Ascending aorta (tissue), 2 donors: ENCODE data around the gene DDX11. TPM values are rescaled to one million over a fixed set of nuclear protein-coding genes. Genes with fewer than 3 reads are reported as not detected.

Experiments
- DNase-seq, 2 donors: peaks; one replicate each; pipeline ENCODE4 v3.0.0-alpha.2; 2019; ENCODE audit warnings: low spot score in 2 of 2
- H3K27ac ChIP-seq, 2 donors: fragments of 200-600 bp; sonication (generic); one replicate each; pipeline ENCODE4 v1.5.1; 2016 to 2017; ENCODE audit warnings: mild to moderate bottlenecking in 1 of 2
- H3K27me3 ChIP-seq: fragments of 200-600 bp; sonication (generic); one replicate; pipeline ENCODE4 v1.5.1; 2017
- H3K36me3 ChIP-seq, 2 donors: fragments of 200-600 bp; sonication (generic); one replicate each; pipeline ENCODE4 v1.5.1; 2016
- H3K4me1 ChIP-seq, 2 donors: fragments of 200-600 bp; sonication (generic); one replicate each; pipeline ENCODE4 v1.5.1; 2016 to 2017; ENCODE audit warnings: mild to moderate bottlenecking in 1 of 2
- H3K4me3 ChIP-seq, 2 donors: fragments of 200-600 bp; sonication (generic); one replicate each; pipeline ENCODE4 v1.5.1; 2016 to 2017; ENCODE audit warnings: mild to moderate bottlenecking in 1 of 2
- H3K9me3 ChIP-seq, 2 donors: fragments of 200-600 bp; sonication (generic); one replicate each; pipeline ENCODE4 v1.5.1; 2016
- intact Hi-C: fragments of 100-400 bp; cut with DNase I; formaldehyde crosslinking; loops from one replicate; pipeline ENCODE4 v1.15.1; 2023
- total RNA-seq: library from RNA; depleted of rRNA; stranded (reverse); fragments of >200 nt; gene quantifications from one replicate; pipeline ENCODE4 v1.1.0, GENCODE V29; 2016
- TF ChIP-seq, protein P1 (sequence below), 3 experiments: fragments of 200-600 bp in 2 of 3; fragments of 450-650 bp in 1 of 3; sonication (generic) in 2 of 3; IDR thresholded peaks; one replicate each; pipeline ENCODE4 v1.5.1; 2016 to 2019; ENCODE audit warnings: antibody characterized with exemption in 3 of 3, mild to moderate bottlenecking in 1 of 3, moderate library complexity in 1 of 3

The DDX11 gene
- total RNA-seq, 1 donor from 2014 or later, result 27.9 TPM

DNA sequence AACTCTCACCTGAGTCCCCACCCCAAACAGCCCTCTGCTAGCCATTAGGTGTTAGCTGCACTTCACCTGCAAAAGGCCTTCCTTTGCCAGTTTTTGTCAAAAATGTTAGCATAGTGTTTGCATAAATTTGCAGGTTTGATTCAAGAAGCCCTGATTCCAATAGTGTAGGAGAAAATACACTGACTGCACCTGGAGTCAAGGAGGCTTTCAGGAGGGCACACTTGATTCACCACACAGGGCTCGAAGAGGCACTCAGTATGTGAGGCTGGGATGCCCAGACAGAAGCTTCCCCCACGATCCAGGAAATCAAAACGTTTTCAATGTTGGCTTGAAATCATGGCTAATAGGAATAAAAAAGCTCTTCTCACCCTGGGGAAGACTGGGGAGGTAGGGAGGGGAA, 40.5 kb upstream of the DDX11 start:
- DNase-seq, result no peak
- Histone ChIP-seq H3K4me3 (no peak overlapping the region), H3K27ac (no peak overlapping the region), H3K4me1 (no peaks in the 10 kb centered on the region), H3K36me3 (no peaks in the 10 kb centered on the region), H3K27me3 (no peaks in the 10 kb centered on the region), H3K9me3 (no peaks in the 10 kb centered on the region)
- TF ChIP-seq, protein P1, sequence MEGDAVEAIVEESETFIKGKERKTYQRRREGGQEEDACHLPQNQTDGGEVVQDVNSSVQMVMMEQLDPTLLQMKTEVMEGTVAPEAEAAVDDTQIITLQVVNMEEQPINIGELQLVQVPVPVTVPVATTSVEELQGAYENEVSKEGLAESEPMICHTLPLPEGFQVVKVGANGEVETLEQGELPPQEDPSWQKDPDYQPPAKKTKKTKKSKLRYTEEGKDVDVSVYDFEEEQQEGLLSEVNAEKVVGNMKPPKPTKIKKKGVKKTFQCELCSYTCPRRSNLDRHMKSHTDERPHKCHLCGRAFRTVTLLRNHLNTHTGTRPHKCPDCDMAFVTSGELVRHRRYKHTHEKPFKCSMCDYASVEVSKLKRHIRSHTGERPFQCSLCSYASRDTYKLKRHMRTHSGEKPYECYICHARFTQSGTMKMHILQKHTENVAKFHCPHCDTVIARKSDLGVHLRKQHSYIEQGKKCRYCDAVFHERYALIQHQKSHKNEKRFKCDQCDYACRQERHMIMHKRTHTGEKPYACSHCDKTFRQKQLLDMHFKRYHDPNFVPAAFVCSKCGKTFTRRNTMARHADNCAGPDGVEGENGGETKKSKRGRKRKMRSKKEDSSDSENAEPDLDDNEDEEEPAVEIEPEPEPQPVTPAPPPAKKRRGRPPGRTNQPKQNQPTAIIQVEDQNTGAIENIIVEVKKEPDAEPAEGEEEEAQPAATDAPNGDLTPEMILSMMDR (IDR thresholded peaks at IDR 0.05), result no peak
- intact Hi-C loops, result no loop called here

DNA sequence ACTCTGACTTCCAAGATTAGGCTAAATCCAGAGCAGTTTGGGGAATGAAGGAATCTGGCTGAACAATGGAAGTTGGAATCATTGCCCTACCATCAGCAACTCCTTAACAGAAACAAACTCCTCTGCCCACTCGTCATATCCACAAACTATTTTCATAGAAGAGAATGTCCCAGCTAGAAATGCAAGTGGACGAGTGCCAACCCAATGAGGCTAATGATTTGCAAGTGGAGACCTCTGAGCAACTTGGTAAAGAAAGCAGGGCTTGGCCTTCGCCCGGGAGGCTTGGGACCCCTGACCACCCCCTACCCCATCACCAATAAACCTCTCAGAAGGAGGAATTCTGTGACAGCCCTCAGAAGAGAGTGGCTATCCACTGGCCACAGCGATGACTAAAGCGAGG, 40.0 kb upstream of the DDX11 start:
- no peaks in the 10 kb centered on the region for H3K9me3 ChIP-seq
- intact Hi-C loops, result no loop called here
- no peaks in the 10 kb centered on the region for H3K36me3 ChIP-seq
- no peak for DNase-seq
- H3K4me3 ChIP-seq, result no peak overlapping the region
- TF ChIP-seq, protein P1 (IDR thresholded peaks at IDR 0.05), result no peak
- no peak overlapping the region for H3K27ac ChIP-seq
- no peaks in the 10 kb centered on the region for H3K27me3 ChIP-seq
- no peaks in the 10 kb centered on the region for H3K4me1 ChIP-seq

DNA sequence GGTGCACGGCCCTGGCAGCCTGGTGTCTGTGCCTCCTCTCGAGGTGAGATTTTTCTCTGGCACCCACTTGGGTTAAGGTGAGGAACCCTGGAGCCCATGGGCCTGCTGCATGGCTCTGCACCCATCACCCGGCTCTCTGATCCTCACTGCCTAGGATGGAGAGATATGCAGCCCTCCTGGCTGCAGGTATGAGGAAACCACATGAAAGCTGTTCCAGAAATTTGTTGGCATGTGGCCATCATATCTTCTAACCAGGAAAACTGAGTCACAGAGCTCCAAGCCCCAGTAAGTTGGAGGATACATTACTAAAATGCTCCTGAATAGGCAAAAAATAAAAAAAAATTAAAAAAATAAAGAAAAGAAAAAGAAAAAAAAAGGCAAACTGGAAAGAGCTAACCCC, 39.3 kb upstream of the DDX11 start:
- no peaks in the 10 kb centered on the region for H3K27me3 ChIP-seq
- H3K4me1 ChIP-seq, result no peaks in the 10 kb centered on the region
- no peak for DNase-seq
- TF ChIP-seq, protein P1 (IDR thresholded peaks at IDR 0.05), result no peak
- no peaks in the 10 kb centered on the region for H3K9me3 ChIP-seq
- intact Hi-C loops, result no loop called here
- no peak overlapping the region for H3K27ac ChIP-seq
- no peaks in the 10 kb centered on the region for H3K36me3 ChIP-seq
- no peak overlapping the region for H3K4me3 ChIP-seq

DNA sequence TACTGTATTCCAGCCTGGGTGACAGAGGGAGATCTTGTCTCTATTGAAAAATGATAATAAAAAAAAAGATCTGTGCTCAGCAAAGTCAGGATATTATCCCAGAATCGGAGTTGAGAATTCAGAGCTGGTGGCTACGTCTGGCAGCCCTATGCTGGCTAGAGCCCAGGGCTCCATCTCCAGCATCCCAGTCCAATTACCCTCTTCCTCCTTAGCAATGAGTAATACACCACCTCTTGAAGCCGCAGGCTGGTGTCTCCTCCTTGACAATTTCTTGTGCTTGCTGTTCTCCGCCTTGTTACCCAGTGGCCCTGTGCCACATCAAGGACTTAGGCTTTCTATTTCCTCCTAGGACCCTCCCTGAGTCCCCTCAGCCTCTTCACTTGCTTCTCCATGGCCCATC, 38.4 kb upstream of the DDX11 start:
- Histone ChIP-seq H3K9me3 (no peaks in the 10 kb centered on the region), H3K4me3 (no peak overlapping the region), H3K36me3 (no peaks in the 10 kb centered on the region), H3K27me3 (no peaks in the 10 kb centered on the region), H3K4me1 (no peaks in the 10 kb centered on the region), H3K27ac (no peak overlapping the region)
- TF ChIP-seq, protein P1 (IDR thresholded peaks at IDR 0.05), result no peak
- intact Hi-C loops, result no loop called here
- DNase-seq, result no peak

DNA sequence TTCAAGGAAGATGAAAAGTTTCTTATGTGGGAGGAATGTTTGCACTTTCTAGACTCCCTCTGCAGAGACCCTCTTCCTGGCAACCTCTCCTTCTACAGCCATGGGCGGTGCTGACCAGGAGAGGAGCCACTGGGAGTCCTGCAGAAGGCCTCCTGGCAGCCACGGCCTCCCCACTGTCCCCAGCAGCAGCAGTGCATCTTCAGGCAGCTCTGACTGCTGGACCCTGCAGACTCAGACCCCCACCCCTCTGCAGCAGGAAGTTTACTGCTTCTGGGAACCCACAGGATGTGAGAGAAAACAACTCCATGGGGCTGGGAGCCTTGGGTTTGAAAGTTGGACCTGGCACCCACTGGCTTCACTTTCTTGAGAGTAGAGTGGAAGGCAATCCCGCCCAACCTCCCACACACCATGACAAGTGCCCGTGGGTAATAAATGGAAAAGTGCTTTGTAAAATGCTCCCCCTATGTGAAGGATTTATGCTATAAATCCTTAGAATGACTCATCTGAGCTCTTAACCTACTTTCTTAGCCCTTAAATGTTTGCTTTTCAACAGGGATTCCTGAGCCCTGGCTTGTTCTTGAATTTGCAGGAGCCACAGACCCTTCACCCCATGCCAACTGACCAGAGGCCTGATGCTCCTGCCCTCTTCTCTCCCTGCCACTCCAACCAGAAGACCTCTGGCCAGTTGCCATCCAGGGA, 37.5 kb upstream of the DDX11 start:
- H3K4me1 ChIP-seq, result no peaks in the 10 kb centered on the region
- no peaks in the 10 kb centered on the region for H3K36me3 ChIP-seq
- intact Hi-C loops, result no loop called here
- no peak for DNase-seq
- no peaks in the 10 kb centered on the region for H3K27me3 ChIP-seq
- TF ChIP-seq, protein P1 (IDR thresholded peaks at IDR 0.05), result no peak
- no peak overlapping the region for H3K27ac ChIP-seq
- no peak overlapping the region for H3K4me3 ChIP-seq
- no peaks in the 10 kb centered on the region for H3K9me3 ChIP-seq

DNA sequence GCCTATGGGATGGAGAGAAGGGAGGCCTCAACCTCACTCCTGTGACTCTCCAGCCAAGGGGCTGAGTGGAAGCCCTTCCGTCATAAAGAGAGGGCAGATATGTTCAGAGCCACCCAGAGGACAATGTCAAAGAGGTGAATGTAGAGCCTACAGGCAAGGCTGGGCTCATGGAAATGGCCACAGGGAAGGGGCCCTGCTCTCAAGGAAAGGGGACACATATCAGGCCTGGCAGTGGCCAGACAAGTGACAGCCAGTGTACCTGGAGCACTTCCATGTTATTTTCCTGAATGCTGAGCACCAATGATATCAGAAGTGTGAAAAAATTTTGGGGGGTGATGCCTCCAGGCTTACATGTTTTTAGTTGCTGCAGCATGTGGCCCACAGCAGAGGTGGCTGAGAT, 36.6 kb upstream of the DDX11 start:
- Histone ChIP-seq H3K36me3 (no peaks in the 10 kb centered on the region), H3K27me3 (no peaks in the 10 kb centered on the region), H3K4me1 (no peaks in the 10 kb centered on the region), H3K9me3 (no peaks in the 10 kb centered on the region), H3K4me3 (no peak overlapping the region), H3K27ac (no peak overlapping the region)
- TF ChIP-seq, protein P1 (IDR thresholded peaks at IDR 0.05), result no peak
- no peak for DNase-seq
- intact Hi-C loops, result no loop called here
